K562 (cell line): ENCODE results near the gene FUNDC2.

ENCODE experiments used
- CHD1 ChIP-seq: fragments of 200-600 bp; sonication (generic); IDR thresholded peaks from one replicate; pipeline ENCODE4 v1.6.1; 2012; ENCODE audit warnings: mild to moderate bottlenecking, moderate library complexity, low read length, inconsistent platforms
- EHMT2 ChIP-seq: fragments of 450-650 bp; IDR thresholded peaks from 2 replicates; pipeline ENCODE4 v1.6.1; 2018; ENCODE audit warnings: antibody characterized with exemption
- EZH2 ChIP-seq: IDR thresholded peaks from 2 replicates; pipeline ENCODE4 v1.6.1; 2012; ENCODE audit warnings: low read depth, mild to moderate bottlenecking, inconsistent platforms, low read length, borderline replicate concordance
- ZBTB7A ChIP-seq: IDR thresholded peaks from 2 replicates; pipeline ENCODE4 v1.6.1; 2011; ENCODE audit warnings: low read depth, mild to moderate bottlenecking, low read length, moderate library complexity, borderline replicate concordance; ENCODE audit not compliant: control insufficient read depth
- ZFX ChIP-seq: sonication (generic); formaldehyde crosslinking; IDR thresholded peaks from 2 replicates; pipeline ENCODE4 v1.8.0; 2022; ENCODE audit warnings: mild to moderate bottlenecking, missing genetic modification reagents, moderate library complexity
- TF ChIP-seq, protein P1 (sequence below): fragments of 200-600 bp; sonication (generic); IDR thresholded peaks from one replicate; pipeline ENCODE4 v1.6.1; 2012; ENCODE audit warnings: mild to moderate bottlenecking, low read depth, low read length, inconsistent platforms
- TF ChIP-seq, protein P2 (sequence below), 3 experiments: IDR thresholded peaks in 2 of 3; conservative IDR thresholded peaks in 1 of 3; 2 replicates each; pipeline ENCODE4 v1.5.1; 2011 to 2012; ENCODE audit warnings: low read length in 3 of 3, mild to moderate bottlenecking in 3 of 3, control low read depth in 2 of 3, improper control_type of control experiment in 1 of 3, inconsistent platforms in 1 of 3, low read depth in 1 of 3, mixed read lengths in 1 of 3, moderate library complexity in 1 of 3; ENCODE audit not compliant: insufficient read depth in 2 of 3

DNA sequence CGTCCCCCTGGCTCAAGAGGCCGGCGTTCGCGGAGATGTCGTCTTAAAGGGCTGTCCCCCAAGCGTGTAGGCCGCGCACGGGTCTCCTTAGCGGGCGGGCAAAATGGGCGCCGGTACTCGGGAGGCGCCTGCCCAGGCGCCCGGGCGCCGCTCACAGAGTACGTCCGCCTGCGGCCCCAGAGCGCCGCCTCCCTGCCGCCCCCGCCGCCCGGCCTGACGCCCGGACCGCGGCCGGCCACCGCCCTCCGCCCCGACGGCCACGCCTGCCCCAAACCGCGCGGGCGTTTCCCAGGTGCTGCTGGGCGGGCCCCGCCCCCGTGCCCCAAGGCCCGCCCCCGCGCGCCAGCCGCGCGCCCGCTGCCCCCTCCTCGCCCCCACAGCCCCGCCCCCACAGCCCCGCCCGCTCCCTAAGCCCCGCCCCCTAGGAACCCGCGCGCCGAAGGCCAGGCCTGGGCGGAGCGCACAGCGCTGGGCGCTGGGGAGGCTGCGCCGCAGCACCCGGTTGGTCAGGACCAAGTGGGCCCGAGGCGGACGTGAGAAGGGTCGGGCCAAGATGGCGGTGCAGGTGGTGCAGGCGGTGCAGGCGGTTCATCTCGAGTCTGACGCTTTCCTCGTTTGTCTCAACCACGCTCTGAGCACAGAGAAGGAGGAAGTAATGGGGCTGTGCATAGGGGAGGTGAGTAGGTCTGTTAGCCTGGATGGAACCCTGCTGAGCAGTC is 44.5 kb downstream of the FUNDC2 start, which contains the start of the genes BRCC3, CMC4 and MTCP1:
- TF ChIP-seq ZBTB7A (no peak; the same call in 1 of the 2 replicates), EHMT2 (no peak), ZFX (peak; percentile 82), EZH2 (no peak), CHD1 (no peak)
- TF ChIP-seq, protein P1, sequence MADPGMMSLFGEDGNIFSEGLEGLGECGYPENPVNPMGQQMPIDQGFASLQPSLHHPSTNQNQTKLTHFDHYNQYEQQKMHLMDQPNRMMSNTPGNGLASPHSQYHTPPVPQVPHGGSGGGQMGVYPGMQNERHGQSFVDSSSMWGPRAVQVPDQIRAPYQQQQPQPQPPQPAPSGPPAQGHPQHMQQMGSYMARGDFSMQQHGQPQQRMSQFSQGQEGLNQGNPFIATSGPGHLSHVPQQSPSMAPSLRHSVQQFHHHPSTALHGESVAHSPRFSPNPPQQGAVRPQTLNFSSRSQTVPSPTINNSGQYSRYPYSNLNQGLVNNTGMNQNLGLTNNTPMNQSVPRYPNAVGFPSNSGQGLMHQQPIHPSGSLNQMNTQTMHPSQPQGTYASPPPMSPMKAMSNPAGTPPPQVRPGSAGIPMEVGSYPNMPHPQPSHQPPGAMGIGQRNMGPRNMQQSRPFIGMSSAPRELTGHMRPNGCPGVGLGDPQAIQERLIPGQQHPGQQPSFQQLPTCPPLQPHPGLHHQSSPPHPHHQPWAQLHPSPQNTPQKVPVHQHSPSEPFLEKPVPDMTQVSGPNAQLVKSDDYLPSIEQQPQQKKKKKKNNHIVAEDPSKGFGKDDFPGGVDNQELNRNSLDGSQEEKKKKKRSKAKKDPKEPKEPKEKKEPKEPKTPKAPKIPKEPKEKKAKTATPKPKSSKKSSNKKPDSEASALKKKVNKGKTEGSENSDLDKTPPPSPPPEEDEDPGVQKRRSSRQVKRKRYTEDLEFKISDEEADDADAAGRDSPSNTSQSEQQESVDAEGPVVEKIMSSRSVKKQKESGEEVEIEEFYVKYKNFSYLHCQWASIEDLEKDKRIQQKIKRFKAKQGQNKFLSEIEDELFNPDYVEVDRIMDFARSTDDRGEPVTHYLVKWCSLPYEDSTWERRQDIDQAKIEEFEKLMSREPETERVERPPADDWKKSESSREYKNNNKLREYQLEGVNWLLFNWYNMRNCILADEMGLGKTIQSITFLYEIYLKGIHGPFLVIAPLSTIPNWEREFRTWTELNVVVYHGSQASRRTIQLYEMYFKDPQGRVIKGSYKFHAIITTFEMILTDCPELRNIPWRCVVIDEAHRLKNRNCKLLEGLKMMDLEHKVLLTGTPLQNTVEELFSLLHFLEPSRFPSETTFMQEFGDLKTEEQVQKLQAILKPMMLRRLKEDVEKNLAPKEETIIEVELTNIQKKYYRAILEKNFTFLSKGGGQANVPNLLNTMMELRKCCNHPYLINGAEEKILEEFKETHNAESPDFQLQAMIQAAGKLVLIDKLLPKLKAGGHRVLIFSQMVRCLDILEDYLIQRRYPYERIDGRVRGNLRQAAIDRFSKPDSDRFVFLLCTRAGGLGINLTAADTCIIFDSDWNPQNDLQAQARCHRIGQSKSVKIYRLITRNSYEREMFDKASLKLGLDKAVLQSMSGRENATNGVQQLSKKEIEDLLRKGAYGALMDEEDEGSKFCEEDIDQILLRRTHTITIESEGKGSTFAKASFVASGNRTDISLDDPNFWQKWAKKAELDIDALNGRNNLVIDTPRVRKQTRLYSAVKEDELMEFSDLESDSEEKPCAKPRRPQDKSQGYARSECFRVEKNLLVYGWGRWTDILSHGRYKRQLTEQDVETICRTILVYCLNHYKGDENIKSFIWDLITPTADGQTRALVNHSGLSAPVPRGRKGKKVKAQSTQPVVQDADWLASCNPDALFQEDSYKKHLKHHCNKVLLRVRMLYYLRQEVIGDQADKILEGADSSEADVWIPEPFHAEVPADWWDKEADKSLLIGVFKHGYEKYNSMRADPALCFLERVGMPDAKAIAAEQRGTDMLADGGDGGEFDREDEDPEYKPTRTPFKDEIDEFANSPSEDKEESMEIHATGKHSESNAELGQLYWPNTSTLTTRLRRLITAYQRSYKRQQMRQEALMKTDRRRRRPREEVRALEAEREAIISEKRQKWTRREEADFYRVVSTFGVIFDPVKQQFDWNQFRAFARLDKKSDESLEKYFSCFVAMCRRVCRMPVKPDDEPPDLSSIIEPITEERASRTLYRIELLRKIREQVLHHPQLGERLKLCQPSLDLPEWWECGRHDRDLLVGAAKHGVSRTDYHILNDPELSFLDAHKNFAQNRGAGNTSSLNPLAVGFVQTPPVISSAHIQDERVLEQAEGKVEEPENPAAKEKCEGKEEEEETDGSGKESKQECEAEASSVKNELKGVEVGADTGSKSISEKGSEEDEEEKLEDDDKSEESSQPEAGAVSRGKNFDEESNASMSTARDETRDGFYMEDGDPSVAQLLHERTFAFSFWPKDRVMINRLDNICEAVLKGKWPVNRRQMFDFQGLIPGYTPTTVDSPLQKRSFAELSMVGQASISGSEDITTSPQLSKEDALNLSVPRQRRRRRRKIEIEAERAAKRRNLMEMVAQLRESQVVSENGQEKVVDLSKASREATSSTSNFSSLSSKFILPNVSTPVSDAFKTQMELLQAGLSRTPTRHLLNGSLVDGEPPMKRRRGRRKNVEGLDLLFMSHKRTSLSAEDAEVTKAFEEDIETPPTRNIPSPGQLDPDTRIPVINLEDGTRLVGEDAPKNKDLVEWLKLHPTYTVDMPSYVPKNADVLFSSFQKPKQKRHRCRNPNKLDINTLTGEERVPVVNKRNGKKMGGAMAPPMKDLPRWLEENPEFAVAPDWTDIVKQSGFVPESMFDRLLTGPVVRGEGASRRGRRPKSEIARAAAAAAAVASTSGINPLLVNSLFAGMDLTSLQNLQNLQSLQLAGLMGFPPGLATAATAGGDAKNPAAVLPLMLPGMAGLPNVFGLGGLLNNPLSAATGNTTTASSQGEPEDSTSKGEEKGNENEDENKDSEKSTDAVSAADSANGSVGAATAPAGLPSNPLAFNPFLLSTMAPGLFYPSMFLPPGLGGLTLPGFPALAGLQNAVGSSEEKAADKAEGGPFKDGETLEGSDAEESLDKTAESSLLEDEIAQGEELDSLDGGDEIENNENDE: no peak
- TF ChIP-seq, protein P2, sequence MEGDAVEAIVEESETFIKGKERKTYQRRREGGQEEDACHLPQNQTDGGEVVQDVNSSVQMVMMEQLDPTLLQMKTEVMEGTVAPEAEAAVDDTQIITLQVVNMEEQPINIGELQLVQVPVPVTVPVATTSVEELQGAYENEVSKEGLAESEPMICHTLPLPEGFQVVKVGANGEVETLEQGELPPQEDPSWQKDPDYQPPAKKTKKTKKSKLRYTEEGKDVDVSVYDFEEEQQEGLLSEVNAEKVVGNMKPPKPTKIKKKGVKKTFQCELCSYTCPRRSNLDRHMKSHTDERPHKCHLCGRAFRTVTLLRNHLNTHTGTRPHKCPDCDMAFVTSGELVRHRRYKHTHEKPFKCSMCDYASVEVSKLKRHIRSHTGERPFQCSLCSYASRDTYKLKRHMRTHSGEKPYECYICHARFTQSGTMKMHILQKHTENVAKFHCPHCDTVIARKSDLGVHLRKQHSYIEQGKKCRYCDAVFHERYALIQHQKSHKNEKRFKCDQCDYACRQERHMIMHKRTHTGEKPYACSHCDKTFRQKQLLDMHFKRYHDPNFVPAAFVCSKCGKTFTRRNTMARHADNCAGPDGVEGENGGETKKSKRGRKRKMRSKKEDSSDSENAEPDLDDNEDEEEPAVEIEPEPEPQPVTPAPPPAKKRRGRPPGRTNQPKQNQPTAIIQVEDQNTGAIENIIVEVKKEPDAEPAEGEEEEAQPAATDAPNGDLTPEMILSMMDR (IDR thresholded peaks at IDR 0.05 in 2 of 3, conservative IDR thresholded peaks at IDR 0.05 in 1 of 3; ENCODE audit: insufficient read depth in 2 of 3, low read depth in 1 of 3, low read length in 3 of 3): 0 out of 6 replicates have a peak, but pooled peaks of 1 of the 3 experiments have one; percentile 5
